Measurements from ENCODE around the gene RALA.
"Not testable (repeated sequence)": the region's sequence is repeated elsewhere in the genome, so short reads cannot be mapped to it uniquely, and the experiment has no call there.

RALA gene

GRCh38 chr7:39651265-39651664 is 27.9 kb downstream of the RALA start:
- DNase-seq: no peak

DNA sequence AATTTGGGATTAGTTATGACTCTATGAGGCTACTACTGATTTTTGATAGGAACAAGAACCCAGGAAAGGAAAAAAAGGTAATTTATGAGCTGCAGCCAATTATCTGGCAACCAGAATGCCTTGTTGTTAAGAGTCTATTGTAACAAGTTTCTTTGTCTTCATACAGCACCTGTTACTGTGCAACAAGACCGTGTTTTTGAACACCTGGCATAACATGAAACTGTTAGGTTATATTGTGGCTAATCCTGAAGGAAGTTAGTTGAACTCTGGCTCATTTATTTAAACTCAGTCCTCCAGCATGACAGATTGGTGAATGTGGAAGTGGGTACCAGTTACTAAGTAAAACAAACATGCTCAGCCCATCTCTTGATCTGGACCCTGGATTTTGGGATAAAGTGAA is 33.0 kb downstream of the RALA start:
- DNase-seq: no peak

DNA sequence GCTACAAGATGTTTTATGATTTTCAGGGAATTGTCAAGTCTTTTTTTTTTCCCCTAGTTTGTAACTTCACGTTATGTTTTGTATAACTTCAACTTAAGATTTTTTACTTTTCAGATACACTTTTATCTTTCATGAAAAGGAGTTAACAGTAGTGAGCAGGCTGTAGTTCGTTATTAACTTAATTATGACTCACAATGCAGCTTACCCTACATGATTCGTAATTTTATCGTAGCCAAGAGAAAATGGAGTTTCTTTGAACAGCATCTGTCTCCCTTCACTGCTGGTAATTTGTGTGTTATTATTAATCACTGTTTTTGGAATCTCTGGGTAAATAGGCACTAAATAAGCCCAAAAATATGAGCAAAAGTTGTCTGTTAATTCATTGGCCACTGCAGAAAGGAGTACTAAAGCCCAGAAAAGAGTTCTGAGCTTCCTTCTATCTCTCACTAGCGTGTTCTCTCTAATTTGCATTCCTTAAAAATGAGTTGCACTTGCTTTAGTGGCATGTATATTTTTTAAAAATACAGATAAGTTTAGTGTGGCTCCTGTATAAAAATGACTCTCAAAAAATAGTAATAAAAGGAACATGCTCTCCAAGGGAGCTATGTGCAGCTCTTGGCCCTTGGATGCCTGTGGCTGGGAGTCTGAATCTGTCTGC is 36.1 kb downstream of the RALA start:
- DNase-seq: no peak

- no peak for DNase-seq
These were observed 38.6 kb downstream of the RALA start for GRCh38 chr7:39661960-39662359.

- no peak for DNase-seq
These were observed 39.9 kb downstream of the RALA start for GRCh38 chr7:39663263-39663662.

GRCh38 chr7:39664057-39664456 is 40.7 kb downstream of the RALA start:
- DNase-seq: no peak

DNA sequence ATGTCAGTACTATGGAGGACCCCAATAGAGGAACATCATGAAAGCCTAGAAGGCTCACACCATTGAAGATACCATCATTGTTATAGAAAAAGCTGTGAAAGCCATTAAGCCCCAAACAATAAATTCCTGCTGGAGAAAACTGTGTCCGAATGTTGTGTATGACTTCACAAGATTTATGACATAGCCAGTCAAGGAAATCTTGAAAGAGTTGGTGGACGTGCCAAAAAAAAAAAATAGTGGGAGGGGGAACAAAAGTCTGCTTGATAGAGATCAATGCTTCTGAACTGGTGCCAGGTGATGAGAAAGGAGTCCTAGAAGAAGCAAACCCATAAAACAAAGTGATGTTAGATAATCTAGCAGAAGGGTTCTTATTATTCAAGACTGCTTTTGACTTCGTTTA is 41.2 kb downstream of the RALA start:
- DNase-seq: no peak

- DNase-seq: no peak
These were observed 43.2 kb downstream of the RALA start for GRCh38 chr7:39666562-39666961.

DNA sequence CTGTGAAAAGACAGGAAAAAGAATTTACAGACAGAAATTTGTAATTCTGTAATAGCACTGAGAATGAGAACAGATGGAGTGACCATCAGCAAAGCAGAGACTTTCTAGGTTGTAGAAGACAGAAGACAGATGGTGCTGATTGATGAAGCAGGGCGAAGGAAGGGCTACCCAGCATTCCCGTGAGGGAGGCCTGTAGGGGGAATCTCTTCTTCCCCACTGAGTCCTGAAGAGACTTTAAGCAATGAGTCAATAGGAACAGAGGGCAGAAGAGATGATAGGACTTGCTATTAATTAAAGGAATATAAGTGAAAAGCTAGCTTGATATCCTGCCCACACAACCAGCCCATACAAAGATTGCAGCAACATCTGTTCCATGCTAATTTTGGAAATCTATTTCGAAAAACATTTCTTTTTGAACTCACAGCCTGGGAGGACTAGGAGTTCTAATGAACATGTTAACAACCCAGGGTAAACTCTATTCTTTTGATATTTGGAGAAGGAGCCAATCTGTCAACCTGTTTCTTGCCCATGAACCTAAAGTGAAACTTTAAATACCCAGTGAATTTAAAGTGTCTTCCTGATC is 44.1 kb downstream of the RALA start:
- DNase-seq: no peak

DNA sequence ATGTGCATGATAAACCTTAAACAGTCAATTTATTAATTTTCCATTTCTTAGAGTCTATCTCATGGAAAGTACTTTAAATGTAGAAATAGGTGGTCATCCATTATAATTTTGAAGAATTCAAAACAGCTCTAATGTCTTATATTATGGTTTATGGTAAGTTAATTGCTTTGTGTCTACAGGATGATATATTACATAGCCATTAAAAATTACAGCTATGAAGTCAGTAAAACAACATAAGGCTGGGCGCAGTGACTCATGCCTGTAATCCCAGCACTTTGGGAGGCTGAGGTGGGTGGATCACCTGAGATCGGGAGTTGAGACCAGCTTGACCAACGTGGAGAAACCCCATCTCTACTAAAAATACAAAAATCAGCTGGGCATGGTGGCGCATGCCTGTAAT is 44.9 kb downstream of the RALA start:
- DNase-seq: not testable (repeated sequence)

GRCh38 chr7:39670052-39670451 is 46.7 kb downstream of the RALA start:
- DNase-seq: no peak

DNA sequence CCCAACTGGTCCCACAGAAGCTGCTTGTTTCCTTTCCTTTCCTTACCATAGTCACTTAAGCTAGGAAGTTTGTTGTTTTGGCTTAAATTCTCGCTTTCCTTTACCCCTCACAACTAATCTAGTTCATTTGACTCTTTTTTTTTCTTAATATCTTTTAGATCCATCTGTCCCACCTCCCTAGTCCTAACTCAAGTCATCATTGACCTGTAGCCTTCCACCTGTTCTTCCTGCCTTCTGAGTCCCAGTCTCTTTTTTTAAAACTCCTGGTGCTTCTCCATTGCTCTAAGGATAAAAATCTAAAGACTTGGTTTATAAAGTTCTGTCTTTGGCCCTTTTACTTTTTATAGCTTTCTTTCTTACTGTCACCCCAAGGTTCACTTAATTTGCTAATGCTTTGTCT is 47.6 kb downstream of the RALA start:
- no peak for DNase-seq

DNA sequence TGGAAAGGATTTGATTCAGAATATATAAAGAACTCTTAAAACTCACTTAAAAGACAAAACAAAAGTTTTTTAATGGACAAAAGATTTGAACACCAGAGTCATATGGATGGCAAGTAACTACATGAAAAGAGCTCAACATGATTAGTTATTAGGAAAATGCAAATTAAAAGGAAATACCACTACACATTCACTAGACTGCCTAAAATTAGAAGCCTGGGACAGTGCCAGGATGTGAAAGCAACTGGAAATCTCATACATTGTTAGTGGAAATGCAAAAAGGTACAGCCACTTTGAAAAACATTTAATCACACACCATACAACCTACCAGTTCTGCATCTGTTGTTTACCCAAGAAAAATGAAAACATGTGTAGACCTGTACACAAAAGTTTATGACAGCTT is 48.8 kb downstream of the RALA start:
- DNase-seq: no peak

DNA sequence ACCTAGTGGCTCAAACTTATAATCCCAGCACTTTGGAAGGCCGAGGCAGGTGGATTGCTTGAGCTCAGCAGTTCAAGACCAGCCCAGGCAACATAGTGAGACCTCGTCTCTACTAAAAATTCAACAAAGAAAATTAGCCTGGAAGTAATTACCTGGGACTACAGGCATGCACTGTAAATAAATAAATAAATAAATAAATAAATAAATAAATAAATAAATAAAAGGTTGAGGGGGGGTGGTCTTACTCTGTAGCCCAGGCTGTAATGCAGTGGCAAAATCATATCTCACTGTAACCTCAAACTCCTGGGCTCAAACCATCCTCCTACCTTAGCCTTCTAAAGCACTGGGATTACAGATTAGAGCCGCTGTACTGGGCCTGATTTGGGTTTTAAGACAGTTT is 50.5 kb downstream of the RALA start:
- DNase-seq: no peak

- no peak for DNase-seq
These were observed 51.0 kb downstream of the RALA start for GRCh38 chr7:39674406-39674805.

GRCh38 chr7:39676346-39676745 is 53.0 kb downstream of the RALA start:
- DNase-seq: no peak

DNA sequence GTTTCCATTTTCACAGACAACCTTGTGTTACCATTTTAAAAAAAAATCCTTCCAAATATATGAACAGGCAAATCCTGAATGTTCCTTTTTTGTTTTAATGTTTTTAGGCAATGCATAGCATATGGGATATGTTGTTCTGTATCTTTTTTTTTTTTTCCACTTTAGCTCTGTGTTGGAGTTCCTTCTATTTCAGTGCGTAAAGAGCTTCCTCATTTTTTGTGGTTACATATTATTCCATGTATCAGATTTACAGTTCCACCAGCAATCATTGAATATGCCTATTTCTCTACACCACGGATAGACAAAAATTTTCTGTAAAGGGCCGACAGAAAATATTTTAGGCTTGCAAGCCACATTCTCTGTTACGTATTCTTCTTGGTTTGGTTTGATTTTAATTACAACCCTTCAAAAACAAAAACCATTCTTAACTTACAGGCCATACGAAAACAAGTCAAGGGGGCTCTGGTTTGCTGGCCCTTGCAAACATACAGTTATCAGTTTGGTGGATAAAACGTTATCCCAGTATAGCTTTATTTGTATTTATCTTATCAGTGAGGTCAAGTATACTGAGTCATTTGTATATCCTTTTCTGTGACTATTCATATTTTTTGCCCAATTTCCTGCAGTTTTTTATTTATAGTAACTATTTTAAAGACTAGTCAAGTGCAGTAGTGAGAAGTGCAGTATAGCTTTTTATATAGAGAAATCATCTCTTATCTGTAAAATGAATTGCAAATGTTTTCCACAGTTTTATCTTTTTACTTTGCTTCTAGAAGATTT is 55.7 kb downstream of the RALA start:
- DNase-seq: no peak

DNA sequence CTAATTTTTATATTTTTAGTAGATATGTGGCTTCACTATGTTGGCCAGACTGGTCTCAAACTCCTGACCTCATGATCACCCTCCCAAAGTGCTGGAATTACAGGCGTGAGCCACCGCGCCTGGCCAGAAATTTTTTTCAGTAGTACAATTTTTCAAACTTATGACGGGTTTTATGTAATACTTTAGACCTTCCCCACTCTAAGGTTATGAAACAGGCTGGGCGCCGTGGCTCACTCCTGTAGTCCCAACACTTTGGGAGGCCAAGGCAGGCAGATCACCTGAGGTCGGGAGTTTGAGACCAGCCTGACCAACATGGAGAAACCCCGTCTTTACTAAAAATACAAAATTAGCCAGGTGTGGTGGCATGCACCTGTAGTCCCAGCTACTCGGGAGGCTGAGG is 56.5 kb downstream of the RALA start:
- DNase-seq: not testable (repeated sequence)

- DNase-seq: no peak
These were observed 58.6 kb downstream of the RALA start for GRCh38 chr7:39681887-39682441.

GRCh38 chr7:39683216-39683845 is 60.0 kb downstream of the RALA start:
- no peak for DNase-seq

- DNase-seq: no peak
These were observed 63.0 kb downstream of the RALA start for GRCh38 chr7:39686261-39686924.

GRCh38 chr7:39688611-39689480 is 65.5 kb downstream of the RALA start:
- DNase-seq: no peak

All from CD4-positive, alpha-beta T cell treated with Interferon gamma for 1 hour (primary cell).